Measurements from ENCODE around the gene PIP5K1A. TPM values are rescaled to one million over a fixed set of nuclear protein-coding genes. Genes with fewer than 3 reads are reported as not detected.
A peak's percentile ranks its signal among the peaks of the same experiment; 100 is the strongest.

PIP5K1A gene
- total and polyA plus RNA-seq, 9 of the 15 experiments (the other 6 are each of a cell fraction or from before 2014, with no cell fraction given) = 1.9 to 42.4 (median 18.8) TPM

DNA sequence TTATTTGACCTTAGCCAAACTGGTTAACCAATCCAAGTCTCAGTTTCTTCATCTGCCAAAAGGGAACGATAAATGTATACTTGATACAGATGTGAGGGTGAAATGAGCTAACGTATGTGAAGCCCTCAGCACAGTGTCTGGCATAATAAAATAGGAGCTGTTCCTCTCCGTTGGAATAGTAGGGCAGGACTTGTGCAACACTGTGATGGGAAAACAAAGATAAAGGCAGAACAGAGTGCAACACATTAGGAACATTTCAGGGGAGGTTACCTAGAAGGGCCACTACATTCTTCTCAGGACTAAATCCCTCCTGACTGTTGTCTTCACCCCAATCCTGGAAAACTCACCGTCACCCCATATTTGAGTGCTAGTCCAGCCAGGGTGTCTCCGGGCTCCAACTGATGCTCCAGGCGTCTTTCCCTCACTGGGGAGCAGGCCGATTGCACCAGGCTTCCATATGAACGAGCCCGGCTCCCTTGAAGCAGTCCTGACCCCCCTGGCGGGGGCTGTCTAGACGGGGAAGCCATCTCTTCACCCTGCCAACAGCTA is 33.5 kb upstream of the PIP5K1A start (continued):
- TF ChIP-seq PHTF2 (CRISPR knock-in tag; IDR thresholded peaks at IDR 0.05) = no peak
- peak; percentile 47 for TF ChIP-seq KDM5B (IDR thresholded peaks at IDR 0.05; ENCODE audit: insufficient replicate concordance, low read depth, low read length)
- TF ChIP-seq ZFP36 (IDR thresholded peaks at IDR 0.05; ENCODE audit: low read depth, low read length, partially characterized antibody) = no peak
- TF ChIP-seq, protein P1, sequence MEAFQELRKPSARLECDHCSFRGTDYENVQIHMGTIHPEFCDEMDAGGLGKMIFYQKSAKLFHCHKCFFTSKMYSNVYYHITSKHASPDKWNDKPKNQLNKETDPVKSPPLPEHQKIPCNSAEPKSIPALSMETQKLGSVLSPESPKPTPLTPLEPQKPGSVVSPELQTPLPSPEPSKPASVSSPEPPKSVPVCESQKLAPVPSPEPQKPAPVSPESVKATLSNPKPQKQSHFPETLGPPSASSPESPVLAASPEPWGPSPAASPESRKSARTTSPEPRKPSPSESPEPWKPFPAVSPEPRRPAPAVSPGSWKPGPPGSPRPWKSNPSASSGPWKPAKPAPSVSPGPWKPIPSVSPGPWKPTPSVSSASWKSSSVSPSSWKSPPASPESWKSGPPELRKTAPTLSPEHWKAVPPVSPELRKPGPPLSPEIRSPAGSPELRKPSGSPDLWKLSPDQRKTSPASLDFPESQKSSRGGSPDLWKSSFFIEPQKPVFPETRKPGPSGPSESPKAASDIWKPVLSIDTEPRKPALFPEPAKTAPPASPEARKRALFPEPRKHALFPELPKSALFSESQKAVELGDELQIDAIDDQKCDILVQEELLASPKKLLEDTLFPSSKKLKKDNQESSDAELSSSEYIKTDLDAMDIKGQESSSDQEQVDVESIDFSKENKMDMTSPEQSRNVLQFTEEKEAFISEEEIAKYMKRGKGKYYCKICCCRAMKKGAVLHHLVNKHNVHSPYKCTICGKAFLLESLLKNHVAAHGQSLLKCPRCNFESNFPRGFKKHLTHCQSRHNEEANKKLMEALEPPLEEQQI (IDR thresholded peaks at IDR 0.05) = no peak
- TF ChIP-seq NR2C2 (CRISPR knock-in tag; IDR thresholded peaks at IDR 0.05) = no peak
- TF ChIP-seq NR2C2 (tag; IDR thresholded peaks at IDR 0.05) = 0 out of 2 replicates have a peak, but pooled peaks have one; percentile 88
- TF ChIP-seq, protein P2, sequence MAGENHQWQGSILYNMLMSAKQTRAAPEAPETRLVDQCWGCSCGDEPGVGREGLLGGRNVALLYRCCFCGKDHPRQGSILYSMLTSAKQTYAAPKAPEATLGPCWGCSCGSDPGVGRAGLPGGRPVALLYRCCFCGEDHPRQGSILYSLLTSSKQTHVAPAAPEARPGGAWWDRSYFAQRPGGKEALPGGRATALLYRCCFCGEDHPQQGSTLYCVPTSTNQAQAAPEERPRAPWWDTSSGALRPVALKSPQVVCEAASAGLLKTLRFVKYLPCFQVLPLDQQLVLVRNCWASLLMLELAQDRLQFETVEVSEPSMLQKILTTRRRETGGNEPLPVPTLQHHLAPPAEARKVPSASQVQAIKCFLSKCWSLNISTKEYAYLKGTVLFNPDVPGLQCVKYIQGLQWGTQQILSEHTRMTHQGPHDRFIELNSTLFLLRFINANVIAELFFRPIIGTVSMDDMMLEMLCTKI (IDR thresholded peaks at IDR 0.05; ENCODE audit: partially characterized antibody) = no peak
- TF ChIP-seq ZNF717 (CRISPR knock-in tag; IDR thresholded peaks at IDR 0.05) = no peak
- peak; percentile 51; the same call in 1 of the 2 replicates for TF ChIP-seq CEBPG (CRISPR knock-in tag; IDR thresholded peaks at IDR 0.05)
- peak; percentile 69 to 74 for TF ChIP-seq CEBPG (tag; conservative IDR thresholded peaks at IDR 0.05 in 1 of 2, IDR thresholded peaks at IDR 0.05 in 1 of 2)
- TF ChIP-seq RBM22 (IDR thresholded peaks at IDR 0.05; ENCODE audit: low read depth, low read length, poor library complexity, severe bottlenecking) = no peak
- no peak for TF ChIP-seq ASH1L (IDR thresholded peaks at IDR 0.05; ENCODE audit: borderline replicate concordance, low read depth, partially characterized antibody)
- no peak for TF ChIP-seq KHSRP (IDR thresholded peaks at IDR 0.05)
- TF ChIP-seq, protein P3, sequence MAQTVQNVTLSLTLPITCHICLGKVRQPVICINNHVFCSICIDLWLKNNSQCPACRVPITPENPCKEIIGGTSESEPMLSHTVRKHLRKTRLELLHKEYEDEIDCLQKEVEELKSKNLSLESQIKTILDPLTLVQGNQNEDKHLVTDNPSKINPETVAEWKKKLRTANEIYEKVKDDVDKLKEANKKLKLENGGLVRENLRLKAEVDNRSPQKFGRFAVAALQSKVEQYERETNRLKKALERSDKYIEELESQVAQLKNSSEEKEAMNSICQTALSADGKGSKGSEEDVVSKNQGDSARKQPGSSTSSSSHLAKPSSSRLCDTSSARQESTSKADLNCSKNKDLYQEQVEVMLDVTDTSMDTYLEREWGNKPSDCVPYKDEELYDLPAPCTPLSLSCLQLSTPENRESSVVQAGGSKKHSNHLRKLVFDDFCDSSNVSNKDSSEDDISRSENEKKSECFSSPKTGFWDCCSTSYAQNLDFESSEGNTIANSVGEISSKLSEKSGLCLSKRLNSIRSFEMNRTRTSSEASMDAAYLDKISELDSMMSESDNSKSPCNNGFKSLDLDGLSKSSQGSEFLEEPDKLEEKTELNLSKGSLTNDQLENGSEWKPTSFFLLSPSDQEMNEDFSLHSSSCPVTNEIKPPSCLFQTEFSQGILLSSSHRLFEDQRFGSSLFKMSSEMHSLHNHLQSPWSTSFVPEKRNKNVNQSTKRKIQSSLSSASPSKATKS (CRISPR knock-in tag; IDR thresholded peaks at IDR 0.05) = no peak
- TF ChIP-seq, protein P4, sequence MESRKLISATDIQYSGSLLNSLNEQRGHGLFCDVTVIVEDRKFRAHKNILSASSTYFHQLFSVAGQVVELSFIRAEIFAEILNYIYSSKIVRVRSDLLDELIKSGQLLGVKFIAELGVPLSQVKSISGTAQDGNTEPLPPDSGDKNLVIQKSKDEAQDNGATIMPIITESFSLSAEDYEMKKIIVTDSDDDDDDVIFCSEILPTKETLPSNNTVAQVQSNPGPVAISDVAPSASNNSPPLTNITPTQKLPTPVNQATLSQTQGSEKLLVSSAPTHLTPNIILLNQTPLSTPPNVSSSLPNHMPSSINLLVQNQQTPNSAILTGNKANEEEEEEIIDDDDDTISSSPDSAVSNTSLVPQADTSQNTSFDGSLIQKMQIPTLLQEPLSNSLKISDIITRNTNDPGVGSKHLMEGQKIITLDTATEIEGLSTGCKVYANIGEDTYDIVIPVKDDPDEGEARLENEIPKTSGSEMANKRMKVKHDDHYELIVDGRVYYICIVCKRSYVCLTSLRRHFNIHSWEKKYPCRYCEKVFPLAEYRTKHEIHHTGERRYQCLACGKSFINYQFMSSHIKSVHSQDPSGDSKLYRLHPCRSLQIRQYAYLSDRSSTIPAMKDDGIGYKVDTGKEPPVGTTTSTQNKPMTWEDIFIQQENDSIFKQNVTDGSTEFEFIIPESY (CRISPR knock-in tag; IDR thresholded peaks at IDR 0.05) = 0 out of 2 replicates have a peak, but pooled peaks have one; percentile 20
- no peak for TF ChIP-seq NFE2 (IDR thresholded peaks at IDR 0.05; ENCODE audit: low read depth)
- no peak for TF ChIP-seq ZNF77 (CRISPR knock-in tag; IDR thresholded peaks at IDR 0.05)
- no peak for TF ChIP-seq CCAR2 (IDR thresholded peaks at IDR 0.05; ENCODE audit: low read depth, low read length)
- TF ChIP-seq TEAD4 (IDR thresholded peaks at IDR 0.05; ENCODE audit: low read length) = no peak
- TF ChIP-seq TEAD4 (CRISPR knock-in tag; IDR thresholded peaks at IDR 0.05; ENCODE audit: borderline replicate concordance) = no peak
- 0 out of 2 replicates have a peak, but pooled peaks have one; percentile 15 for TF ChIP-seq MYC (IDR thresholded peaks at IDR 0.05; ENCODE audit: low read depth, low read length)
- no peak for TF ChIP-seq MYC (CRISPR knock-in tag; IDR thresholded peaks at IDR 0.05; ENCODE audit: borderline replicate concordance, low read depth)

All from K562 (cell line).